HFFc6 (cell line): ENCODE data around the gene BOK. TPM values are rescaled to one million over a fixed set of nuclear protein-coding genes. Genes with fewer than 3 reads are reported as not detected.
"Not testable (repeated sequence)": the region's sequence is repeated elsewhere in the genome, so short reads cannot be mapped to it uniquely, and the experiment has no call there.

Experiments
- DNase-seq: peaks from one replicate; pipeline ENCODE4 v3.0.0-alpha.2; 2018
- H3K27ac Mint-ChIP-seq: 2 replicates; pipeline ENCODE4 v1.8.0; 2020; ENCODE audit warnings: mild to moderate bottlenecking, mixed read lengths
- H3K27me3 Mint-ChIP-seq: 2 replicates; pipeline ENCODE4 v1.8.0; 2021; ENCODE audit warnings: mild to moderate bottlenecking, moderate library complexity, mixed read lengths; ENCODE audit not compliant: insufficient read depth
- H3K36me3 Mint-ChIP-seq: 2 replicates; pipeline ENCODE4 v1.8.0; 2021; ENCODE audit warnings: low read depth, mixed read lengths
- H3K4me1 Mint-ChIP-seq: 2 replicates; pipeline ENCODE4 v1.8.0; 2020; ENCODE audit warnings: low read depth, mixed read lengths
- H3K4me3 Mint-ChIP-seq: 2 replicates; pipeline ENCODE4 v1.8.0; 2020; ENCODE audit warnings: mild to moderate bottlenecking, moderate library complexity, mixed read lengths
- H3K9me3 Mint-ChIP-seq: 2 replicates; pipeline ENCODE4 v1.8.0; 2020; ENCODE audit warnings: mild to moderate bottlenecking, mixed read lengths
- total RNA-seq, 6 experiments: library from RNA; stranded (reverse); fragmentation: NEBNext Ultra II Directional; extraction: Animal tissue kit (Norgen Biotek cat#: 25700); gene quantifications; 2 replicates in 1 of 6; 3 replicates in 5 of 6; pipeline ENCODE4 v1.2.3, GENCODE V29; 2021
- TF ChIP-seq, protein P1 (sequence below): fragments of 200-600 bp; sonication (generic); IDR thresholded peaks from 2 replicates; pipeline ENCODE4 v1.5.0; 2021; ENCODE audit warnings: antibody characterized with exemption, mild to moderate bottlenecking

BOK gene
- total RNA-seq, 6 experiments from 2014 or later: 26.3 to 42.4 (median 29.1) TPM

DNA sequence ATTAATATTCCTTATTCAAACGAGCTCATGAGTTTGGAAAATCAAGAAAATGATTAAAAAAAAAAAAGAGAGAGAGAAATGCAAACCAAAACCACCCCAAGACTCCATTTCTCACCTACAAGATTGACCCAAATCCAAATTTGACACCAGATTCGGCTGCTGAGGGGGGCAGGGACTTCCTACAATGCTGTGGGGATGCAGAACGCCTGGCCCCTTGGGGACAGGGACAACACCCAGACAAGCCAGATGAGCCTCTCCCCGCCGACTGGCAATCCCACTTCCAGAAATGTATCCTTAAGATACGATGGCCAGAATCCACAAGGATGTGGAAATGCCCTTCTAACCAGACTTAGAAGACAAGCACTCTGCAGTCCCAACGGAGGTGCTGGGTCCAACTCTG, 20.7 kb downstream of the BOK start:
- no peak for DNase-seq
- peaks cover 40% of the 10 kb centered on the region for H3K36me3 Mint-ChIP-seq
- peaks cover 6% of the 10 kb centered on the region for H3K27me3 Mint-ChIP-seq
- H3K27ac Mint-ChIP-seq: no peak overlapping the region
- H3K4me3 Mint-ChIP-seq: no peak overlapping the region
- peaks cover 21% of the 10 kb centered on the region for H3K9me3 Mint-ChIP-seq
- TF ChIP-seq, protein P1, sequence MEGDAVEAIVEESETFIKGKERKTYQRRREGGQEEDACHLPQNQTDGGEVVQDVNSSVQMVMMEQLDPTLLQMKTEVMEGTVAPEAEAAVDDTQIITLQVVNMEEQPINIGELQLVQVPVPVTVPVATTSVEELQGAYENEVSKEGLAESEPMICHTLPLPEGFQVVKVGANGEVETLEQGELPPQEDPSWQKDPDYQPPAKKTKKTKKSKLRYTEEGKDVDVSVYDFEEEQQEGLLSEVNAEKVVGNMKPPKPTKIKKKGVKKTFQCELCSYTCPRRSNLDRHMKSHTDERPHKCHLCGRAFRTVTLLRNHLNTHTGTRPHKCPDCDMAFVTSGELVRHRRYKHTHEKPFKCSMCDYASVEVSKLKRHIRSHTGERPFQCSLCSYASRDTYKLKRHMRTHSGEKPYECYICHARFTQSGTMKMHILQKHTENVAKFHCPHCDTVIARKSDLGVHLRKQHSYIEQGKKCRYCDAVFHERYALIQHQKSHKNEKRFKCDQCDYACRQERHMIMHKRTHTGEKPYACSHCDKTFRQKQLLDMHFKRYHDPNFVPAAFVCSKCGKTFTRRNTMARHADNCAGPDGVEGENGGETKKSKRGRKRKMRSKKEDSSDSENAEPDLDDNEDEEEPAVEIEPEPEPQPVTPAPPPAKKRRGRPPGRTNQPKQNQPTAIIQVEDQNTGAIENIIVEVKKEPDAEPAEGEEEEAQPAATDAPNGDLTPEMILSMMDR: no peak
- H3K4me1 Mint-ChIP-seq: peaks cover 7% of the 10 kb centered on the region

DNA sequence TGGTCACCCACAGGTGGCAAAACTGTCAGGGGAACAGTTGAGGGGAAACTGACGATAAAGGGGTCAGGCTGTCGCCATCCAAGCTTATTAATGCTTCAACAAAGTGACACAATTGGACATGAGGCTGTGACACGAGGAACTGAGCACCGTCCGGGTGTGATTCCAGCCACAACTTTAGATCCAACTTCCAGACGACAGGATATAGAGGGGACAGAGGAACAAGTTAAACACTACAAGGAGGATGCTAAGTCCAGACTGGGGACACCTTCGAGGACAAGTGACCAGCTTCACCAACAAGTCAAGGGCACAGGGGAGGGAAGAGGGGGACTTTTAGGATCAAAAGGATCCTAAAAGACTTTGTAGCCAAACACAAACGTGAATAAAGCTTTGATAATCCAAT, 23.8 kb downstream of the BOK start:
- peaks cover 3% of the 10 kb centered on the region for H3K27me3 Mint-ChIP-seq
- no peak overlapping the region for H3K4me3 Mint-ChIP-seq
- peaks cover 54% of the 10 kb centered on the region for H3K36me3 Mint-ChIP-seq
- no peak for DNase-seq
- H3K9me3 Mint-ChIP-seq: peaks cover 21% of the 10 kb centered on the region
- no peak overlapping the region for H3K27ac Mint-ChIP-seq
- TF ChIP-seq, protein P1: no peak
- peaks cover 13% of the 10 kb centered on the region for H3K4me1 Mint-ChIP-seq

DNA sequence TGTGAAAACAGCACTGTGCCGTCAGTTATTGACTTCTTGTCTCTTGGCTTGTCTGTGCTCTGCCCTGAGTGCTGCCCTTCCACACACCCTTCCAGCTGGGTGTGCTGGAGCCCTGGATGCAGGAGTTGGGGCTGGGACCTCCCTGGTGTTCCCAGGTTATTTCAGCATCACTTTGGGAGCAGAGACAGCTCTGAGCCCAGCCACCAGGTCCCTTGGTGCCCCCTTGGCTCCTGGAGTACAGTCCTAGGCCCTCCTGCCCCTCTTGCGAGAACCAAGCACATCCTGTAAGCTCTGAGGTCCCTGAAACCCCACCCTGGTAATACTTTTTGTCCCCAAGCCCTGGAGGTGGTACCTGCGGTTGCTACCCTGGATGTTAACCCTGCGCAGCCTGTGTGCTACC, 24.3 kb downstream of the BOK start:
- Mint-ChIP-seq H3K4me3 (no peak overlapping the region), H3K27me3 (peaks cover 3% of the 10 kb centered on the region), H3K27ac (no peak overlapping the region), H3K9me3 (peaks cover 21% of the 10 kb centered on the region), H3K36me3 (peaks cover 54% of the 10 kb centered on the region), H3K4me1 (peaks cover 8% of the 10 kb centered on the region)
- TF ChIP-seq, protein P1: no peak
- DNase-seq: no peak

DNA sequence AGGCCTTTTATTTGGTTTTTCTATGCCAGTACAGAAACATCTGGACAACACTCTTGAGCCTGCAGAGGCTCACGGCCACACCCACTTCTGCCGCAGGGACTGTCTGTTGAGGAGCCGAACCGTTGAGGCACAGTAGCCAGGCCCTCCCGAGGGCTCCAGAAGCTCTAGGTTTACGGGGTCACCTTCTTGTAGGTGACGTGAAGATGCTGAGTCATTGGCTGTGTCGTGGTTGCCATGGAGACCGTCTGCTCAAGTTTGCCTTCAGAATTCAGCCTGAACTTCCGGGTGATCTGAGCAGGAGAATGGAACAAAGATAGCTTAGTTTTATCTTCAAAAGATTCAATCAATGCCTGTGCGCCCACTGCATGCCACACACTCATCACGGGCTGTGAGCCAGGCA, 25.9 kb downstream of the BOK start:
- H3K4me3 Mint-ChIP-seq: no peak overlapping the region
- TF ChIP-seq, protein P1: no peak
- H3K4me1 Mint-ChIP-seq: peaks cover 6% of the 10 kb centered on the region; the same call in 1 of the 2 replicates
- peak overlapping the region; percentile 82 for H3K27ac Mint-ChIP-seq
- H3K36me3 Mint-ChIP-seq: peaks cover 46% of the 10 kb centered on the region
- H3K27me3 Mint-ChIP-seq: peaks cover 3% of the 10 kb centered on the region
- DNase-seq: peak; percentile 65
- H3K9me3 Mint-ChIP-seq: peaks cover 21% of the 10 kb centered on the region

DNA sequence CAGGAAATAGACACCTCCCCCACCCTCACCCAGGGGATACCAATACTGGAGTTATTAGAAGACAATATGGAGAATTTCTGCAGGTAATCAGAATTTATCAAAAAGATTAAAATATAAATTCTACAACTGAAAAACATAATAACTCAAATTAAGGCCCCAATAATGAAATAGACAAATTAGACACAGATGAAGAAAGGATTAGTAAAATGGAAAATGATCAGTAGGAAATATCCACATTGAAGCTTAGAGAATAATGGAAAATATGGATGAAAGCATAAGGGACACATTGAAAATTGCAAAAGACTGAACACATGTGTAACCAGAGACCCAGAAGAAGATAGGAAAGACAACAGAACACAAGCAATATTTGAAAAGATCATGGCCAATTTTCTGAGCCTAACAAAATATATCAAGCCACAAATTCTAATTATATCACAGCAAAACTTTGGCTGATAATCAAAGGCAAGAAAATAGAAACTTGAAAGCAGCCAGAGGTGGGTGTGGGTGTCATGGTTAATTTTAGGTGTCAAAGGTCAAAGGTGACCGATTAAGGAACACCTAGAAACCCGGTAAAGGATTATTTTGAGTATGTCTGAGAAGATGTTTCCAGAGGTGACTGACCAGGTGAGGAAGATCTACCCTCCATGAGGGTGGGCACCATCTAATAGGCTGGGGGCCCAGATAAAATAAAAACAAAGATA, 28.2 kb downstream of the BOK start:
- no peak overlapping the region for H3K4me3 Mint-ChIP-seq
- peaks cover 3% of the 10 kb centered on the region for H3K27me3 Mint-ChIP-seq
- TF ChIP-seq, protein P1: no peak
- no peak overlapping the region; the same call in 1 of the 2 replicates for H3K27ac Mint-ChIP-seq
- peaks cover 39% of the 10 kb centered on the region for H3K36me3 Mint-ChIP-seq
- peaks cover 16% of the 10 kb centered on the region for H3K9me3 Mint-ChIP-seq
- peaks cover 6% of the 10 kb centered on the region; the same call in 1 of the 2 replicates for H3K4me1 Mint-ChIP-seq
- no peak for DNase-seq

DNA sequence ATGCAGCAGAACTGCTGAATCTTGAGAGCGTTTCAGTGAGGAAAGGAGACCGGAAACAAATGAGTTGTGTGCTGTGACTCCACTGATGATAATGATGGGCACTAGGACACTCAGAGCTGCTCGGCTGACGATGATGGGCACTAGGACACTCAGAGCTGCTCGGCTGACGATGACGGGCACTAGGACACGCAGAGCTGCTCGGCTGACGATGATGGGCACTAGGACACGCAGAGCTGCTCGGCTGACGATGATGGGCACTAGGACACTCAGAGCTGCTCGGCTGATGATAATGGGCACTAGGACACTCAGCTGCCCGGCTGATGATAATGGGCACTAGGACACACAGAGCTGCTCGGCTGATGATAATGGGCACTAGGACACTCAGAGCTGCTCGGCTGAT, 31.3 kb downstream of the BOK start:
- not testable (repeated sequence) for H3K4me3 Mint-ChIP-seq, H3K9me3 Mint-ChIP-seq, DNase-seq, H3K4me1 Mint-ChIP-seq, H3K27me3 Mint-ChIP-seq, H3K27ac Mint-ChIP-seq
- peaks cover 14% of the 10 kb centered on the region for H3K36me3 Mint-ChIP-seq

DNA sequence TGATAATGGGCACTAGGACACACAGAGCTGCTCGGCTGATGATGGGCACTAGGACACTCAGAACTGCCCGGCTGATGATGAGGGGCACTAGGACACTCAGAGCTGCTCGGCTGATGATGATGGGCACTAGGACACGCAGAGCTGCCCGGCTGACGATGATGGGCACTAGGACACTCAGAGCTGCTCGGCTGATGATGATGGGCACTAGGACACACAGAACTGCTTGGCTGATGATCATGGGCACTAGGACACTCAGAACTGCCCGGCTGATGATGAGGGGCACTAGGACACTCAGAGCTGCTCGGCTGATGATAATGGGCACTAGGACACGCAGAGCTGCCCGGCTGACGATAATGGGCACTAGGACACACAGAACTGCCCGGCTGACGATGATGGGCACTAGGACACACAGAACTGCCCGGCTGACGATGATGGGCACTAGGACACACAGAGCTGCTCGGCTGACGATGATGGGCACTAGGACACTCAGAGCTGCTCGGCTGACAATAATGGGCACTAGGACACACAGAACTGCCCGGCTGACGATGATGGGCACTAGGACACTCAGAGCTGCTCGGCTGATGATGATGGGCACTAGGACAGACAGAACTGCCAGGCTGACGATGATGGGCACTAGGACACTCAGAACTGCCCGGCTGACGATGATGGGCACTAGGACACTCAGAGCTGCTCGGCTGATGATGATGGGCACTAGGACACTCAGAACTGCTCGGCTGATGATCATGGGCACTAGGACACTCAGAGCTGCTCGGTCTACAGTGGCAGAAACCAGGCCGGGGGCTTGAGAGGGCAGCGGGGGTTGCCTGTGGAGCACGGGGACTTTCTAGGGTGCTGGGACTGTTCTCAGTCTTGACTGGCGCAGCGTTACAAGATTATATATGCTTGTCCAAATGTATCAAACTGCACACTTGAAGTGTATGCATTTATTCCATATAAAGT, 32.2 kb downstream of the BOK start:
- not testable (repeated sequence) for H3K36me3 Mint-ChIP-seq, H3K4me3 Mint-ChIP-seq, H3K27ac Mint-ChIP-seq, H3K4me1 Mint-ChIP-seq, DNase-seq, H3K9me3 Mint-ChIP-seq, H3K27me3 Mint-ChIP-seq
